ENCODE data around the gene NANOS1. TPM values are rescaled to one million over a fixed set of nuclear protein-coding genes. Genes with fewer than 3 reads are reported as not detected.
"Not testable (repeated sequence)": the region's sequence is repeated elsewhere in the genome, so short reads cannot be mapped to it uniquely, and the experiment has no call there.

Gene NANOS1
- total and polyA plus RNA-seq, 2 experiments from 2014 or later: 3.8 to 6.2 TPM

DNA sequence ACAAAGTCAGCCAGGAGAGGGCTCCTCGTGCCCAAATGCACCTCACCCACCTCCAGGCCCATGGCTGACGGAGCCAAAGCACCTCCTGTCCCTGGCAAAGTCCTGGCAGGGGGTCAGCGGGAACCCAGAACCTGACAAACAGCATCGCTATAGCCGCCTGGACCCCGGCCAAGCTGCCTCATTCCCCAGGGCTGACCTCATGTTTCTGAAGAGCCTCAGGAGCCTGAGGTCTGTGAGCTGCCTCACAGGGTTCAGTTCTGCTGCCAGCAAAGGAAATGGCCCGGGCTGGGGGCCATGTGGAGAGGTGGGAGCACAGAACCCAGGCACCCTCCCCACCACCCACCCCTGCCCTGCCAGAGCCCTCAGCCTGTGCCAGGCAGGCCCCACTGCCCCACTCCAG is 4.2 kb upstream of the NANOS1 start:
- no peak overlapping the region for H3K27ac ChIP-seq
- H3K4me2 ChIP-seq: no peak overlapping the region

DNA sequence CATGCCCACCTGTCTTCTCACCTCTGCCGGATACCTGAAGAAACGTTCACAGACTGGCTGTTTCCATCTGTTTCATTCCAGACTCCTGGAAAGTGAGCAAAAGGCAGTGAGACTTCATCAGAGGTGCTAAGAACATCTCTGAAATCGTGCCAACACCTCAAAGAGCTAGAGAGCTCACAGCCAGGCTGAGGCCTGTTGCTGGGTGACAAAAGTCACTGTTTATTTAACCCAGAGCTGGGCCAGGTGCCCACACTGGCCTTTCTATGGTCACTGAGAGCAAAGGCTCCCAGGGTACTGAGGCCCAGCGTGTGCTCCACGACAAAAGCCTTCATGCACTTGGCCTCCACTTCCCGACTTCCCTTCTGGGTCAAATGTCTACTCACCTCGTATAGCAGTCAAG is 3.7 kb upstream of the NANOS1 start:
- Histone ChIP-seq H2AFZ (no peak overlapping the region), H3K27me3 (no peaks in the 10 kb centered on the region), H3K9me3 (ENCODE audit: low read depth) (no peaks in the 10 kb centered on the region), H3K4me2 (no peak overlapping the region), H3K79me2 (no peaks in the 10 kb centered on the region), H3K36me3 (replicated peaks; ENCODE audit: insufficient read depth, low read depth) (no peaks in the 10 kb centered on the region), H4K20me1 (ENCODE audit: insufficient read depth, poor library complexity, severe bottlenecking) (peaks cover 3% of the 10 kb centered on the region), H3K4me3 (no peak overlapping the region), H3K4me1 (ENCODE audit: insufficient read depth) (peaks cover 2% of the 10 kb centered on the region), H3K9me2 (replicated peaks; ENCODE audit: insufficient read depth) (no peaks in the 10 kb centered on the region), H3K27ac (no peak overlapping the region)
- WGBS (ENCODE audit: low lambda C conversion rate, missing lambda C conversion rate): 86% methylated on average over 7 of the region's 7 CpGs
- no peak for DNase-seq (ENCODE audit: low spot score)
- TF ChIP-seq, protein P1, sequence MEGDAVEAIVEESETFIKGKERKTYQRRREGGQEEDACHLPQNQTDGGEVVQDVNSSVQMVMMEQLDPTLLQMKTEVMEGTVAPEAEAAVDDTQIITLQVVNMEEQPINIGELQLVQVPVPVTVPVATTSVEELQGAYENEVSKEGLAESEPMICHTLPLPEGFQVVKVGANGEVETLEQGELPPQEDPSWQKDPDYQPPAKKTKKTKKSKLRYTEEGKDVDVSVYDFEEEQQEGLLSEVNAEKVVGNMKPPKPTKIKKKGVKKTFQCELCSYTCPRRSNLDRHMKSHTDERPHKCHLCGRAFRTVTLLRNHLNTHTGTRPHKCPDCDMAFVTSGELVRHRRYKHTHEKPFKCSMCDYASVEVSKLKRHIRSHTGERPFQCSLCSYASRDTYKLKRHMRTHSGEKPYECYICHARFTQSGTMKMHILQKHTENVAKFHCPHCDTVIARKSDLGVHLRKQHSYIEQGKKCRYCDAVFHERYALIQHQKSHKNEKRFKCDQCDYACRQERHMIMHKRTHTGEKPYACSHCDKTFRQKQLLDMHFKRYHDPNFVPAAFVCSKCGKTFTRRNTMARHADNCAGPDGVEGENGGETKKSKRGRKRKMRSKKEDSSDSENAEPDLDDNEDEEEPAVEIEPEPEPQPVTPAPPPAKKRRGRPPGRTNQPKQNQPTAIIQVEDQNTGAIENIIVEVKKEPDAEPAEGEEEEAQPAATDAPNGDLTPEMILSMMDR (IDR thresholded peaks at IDR 0.05; ENCODE audit: poor library complexity): no peak
- TF ChIP-seq EZH2 (IDR thresholded peaks at IDR 0.05; ENCODE audit: borderline replicate concordance) (no peak), EZH2phosphoT487 (IDR thresholded peaks at IDR 0.05; ENCODE audit: low read depth, severe bottlenecking, unreplicated experiment) (no peak)

More for the DNA sequence above, 4.2 kb upstream of the NANOS1 start:
- TF ChIP-seq EZH2phosphoT487 (IDR thresholded peaks at IDR 0.05; ENCODE audit: low read depth, severe bottlenecking, unreplicated experiment) (no peak), EZH2 (IDR thresholded peaks at IDR 0.05; ENCODE audit: borderline replicate concordance) (no peak)
- TF ChIP-seq, protein P1 (IDR thresholded peaks at IDR 0.05; ENCODE audit: poor library complexity): no peak
- Histone ChIP-seq H3K9me3 (ENCODE audit: low read depth) (no peaks in the 10 kb centered on the region), H3K79me2 (no peaks in the 10 kb centered on the region), H2AFZ (no peak overlapping the region), H3K36me3 (replicated peaks; ENCODE audit: insufficient read depth, low read depth) (no peaks in the 10 kb centered on the region), H3K27me3 (no peaks in the 10 kb centered on the region), H3K4me3 (no peak overlapping the region), H3K9me2 (replicated peaks; ENCODE audit: insufficient read depth) (no peaks in the 10 kb centered on the region), H4K20me1 (ENCODE audit: insufficient read depth, poor library complexity, severe bottlenecking) (no peaks in the 10 kb centered on the region), H3K4me1 (ENCODE audit: insufficient read depth) (no peaks in the 10 kb centered on the region)
- DNase-seq (ENCODE audit: low spot score): peak; percentile 69
- WGBS (ENCODE audit: low lambda C conversion rate, missing lambda C conversion rate): 46% methylated on average over 7 of the region's 7 CpGs

DNA sequence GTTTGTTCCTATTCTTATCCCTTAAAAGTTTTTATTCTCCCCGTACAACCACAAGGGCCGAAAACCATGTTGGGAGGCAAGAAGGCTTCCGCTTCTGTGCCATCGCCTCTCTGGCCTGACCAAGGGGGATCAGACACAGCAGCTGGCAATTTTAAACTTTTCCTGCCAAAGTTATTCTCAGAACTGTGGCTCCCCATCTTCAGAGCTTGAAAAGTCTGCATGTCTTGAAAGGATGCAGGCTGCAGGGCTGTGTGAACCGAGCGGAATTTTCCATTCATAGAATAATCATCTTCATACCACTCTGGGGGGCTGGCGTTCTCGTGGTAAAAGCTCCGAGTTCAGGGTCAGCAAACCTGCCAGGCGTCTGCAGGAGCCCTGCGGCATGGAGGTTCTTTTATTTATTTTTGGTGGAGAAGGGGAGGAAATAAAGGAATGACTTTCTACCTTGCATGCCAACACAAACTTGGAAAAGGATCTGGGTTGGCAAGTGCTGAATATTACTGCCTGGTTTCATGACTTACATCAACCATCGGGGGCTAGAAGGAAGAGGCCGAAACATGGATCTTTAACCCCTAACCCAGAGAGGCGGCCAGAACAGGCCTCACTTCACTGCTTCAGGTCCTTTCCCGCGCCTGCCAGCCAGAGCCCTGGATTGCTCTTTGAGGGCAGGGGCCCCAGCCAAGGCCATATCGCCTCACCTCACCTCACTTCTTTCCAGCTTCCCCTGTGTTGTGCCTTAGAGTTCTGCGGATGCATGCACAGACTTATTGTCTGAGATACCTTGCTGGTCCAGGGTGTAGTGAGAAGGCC is 3.0 kb upstream of the NANOS1 start:
- no peaks in the 10 kb centered on the region for H3K36me3 ChIP-seq (replicated peaks; ENCODE audit: insufficient read depth, low read depth)
- peaks cover 7% of the 10 kb centered on the region for H3K4me1 ChIP-seq (ENCODE audit: insufficient read depth)
- no peak for TF ChIP-seq EZH2 (IDR thresholded peaks at IDR 0.05; ENCODE audit: borderline replicate concordance)
- TF ChIP-seq EZH2phosphoT487 (IDR thresholded peaks at IDR 0.05; ENCODE audit: low read depth, severe bottlenecking, unreplicated experiment): no peak
- TF ChIP-seq, protein P1 (IDR thresholded peaks at IDR 0.05; ENCODE audit: poor library complexity): no peak
- H3K9me2 ChIP-seq (replicated peaks; ENCODE audit: insufficient read depth): no peaks in the 10 kb centered on the region
- no peak overlapping the region for H3K4me3 ChIP-seq
- no peaks in the 10 kb centered on the region for H3K9me3 ChIP-seq (ENCODE audit: low read depth)
- H3K27ac ChIP-seq: no peak overlapping the region
- H3K4me2 ChIP-seq: no peak overlapping the region
- 90% methylated on average over 18 of the region's 18 CpGs for whole genome bisulfite sequencing (ENCODE audit: low lambda C conversion rate, missing lambda C conversion rate)
- peaks cover 6% of the 10 kb centered on the region for H4K20me1 ChIP-seq (ENCODE audit: insufficient read depth, poor library complexity, severe bottlenecking)
- no peak for DNase-seq (ENCODE audit: low spot score)
- H2AFZ ChIP-seq: no peak overlapping the region
- no peaks in the 10 kb centered on the region for H3K79me2 ChIP-seq
- no peaks in the 10 kb centered on the region for H3K27me3 ChIP-seq

DNA sequence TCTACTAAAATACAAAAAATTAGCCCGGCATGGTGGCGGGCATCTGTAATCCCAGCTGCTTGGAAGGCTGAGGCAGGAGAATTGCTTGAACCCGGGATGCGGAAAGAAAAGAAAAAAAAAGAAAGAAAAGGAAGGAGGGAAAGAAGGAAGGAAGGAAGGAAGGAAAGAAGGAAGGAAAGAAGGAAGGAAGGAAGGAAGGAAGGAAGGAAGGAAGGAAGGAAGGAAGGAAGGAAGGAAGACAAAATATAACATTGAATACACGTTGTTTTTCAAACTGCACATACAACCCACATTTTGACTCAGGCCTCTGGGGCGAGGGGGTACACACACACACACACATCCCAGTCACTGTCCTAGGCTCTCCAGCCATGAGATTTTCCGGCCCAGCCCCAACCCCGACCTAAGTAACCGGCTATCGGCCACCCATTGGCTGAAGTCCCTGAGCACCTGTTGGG is 1.0 kb upstream of the NANOS1 start:
- not testable (repeated sequence) for H3K9me2 ChIP-seq (replicated peaks; ENCODE audit: insufficient read depth); H2AFZ ChIP-seq; H3K79me2 ChIP-seq; DNase-seq (ENCODE audit: low spot score); H3K4me1 ChIP-seq (ENCODE audit: insufficient read depth); H3K4me3 ChIP-seq; H3K27ac ChIP-seq; H3K27me3 ChIP-seq; H3K36me3 ChIP-seq (replicated peaks; ENCODE audit: insufficient read depth, low read depth); H3K9me3 ChIP-seq (ENCODE audit: low read depth)
- Histone ChIP-seq H4K20me1 (ENCODE audit: insufficient read depth, poor library complexity, severe bottlenecking) (peaks cover 13% of the 10 kb centered on the region), H3K4me2 (peak overlapping the region; percentile 82)
- WGBS (ENCODE audit: low lambda C conversion rate, missing lambda C conversion rate): 58% methylated on average over 9 of the region's 10 CpGs
